B cell (primary cell): ENCODE results near the gene TRAM2. TPM values are rescaled to one million over a fixed set of nuclear protein-coding genes. Genes with fewer than 3 reads are reported as not detected.

Experiments used
- ATAC-seq: fragments of 200-7000 bp; cut with Tn5 transposase; one replicate; pipeline ENCODE4 v1.10.0; 2021; ENCODE audit warnings: low read depth, mild to moderate bottlenecking, moderate number of reproducible peaks, moderate library complexity
- CTCF ChIA-PET: fragments of 350-600 bp; sonication (Branson Sonifier 250); formaldehyde crosslinking; loops from one replicate; lab custom pipeline; 2021; ENCODE audit warnings: antibody characterized with exemption, inconsistent platforms; lab: Charles Lee
- POLR2A ChIA-PET: fragments of 350-600 bp; sonication (Branson Sonifier 250); formaldehyde crosslinking; loops from one replicate; lab custom pipeline; 2021; ENCODE audit warnings: antibody characterized with exemption; lab: Charles Lee
- DNase-seq: peaks from one replicate; pipeline ENCODE4 v3.0.0; 2013
- H2AFZ ChIP-seq: 2 replicates; pipeline ENCODE4 v1.6.1; 2012; ENCODE audit warnings: mild to moderate bottlenecking, low read depth, low read length; ENCODE audit not compliant: insufficient read depth, poor library complexity, severe bottlenecking
- H3K27ac ChIP-seq, 2 donors: 1 replicate in 1 of 2; 2 replicates in 1 of 2; pipeline ENCODE4 v1.5.1; 2012 to 2013; ENCODE audit warnings: low read length in 2 of 2, mild to moderate bottlenecking in 2 of 2, moderate library complexity in 1 of 2
- H3K27me3 ChIP-seq, 4 experiments: fragments of 200-600 bp in 1 of 4; sonication (generic) in 1 of 4; replicated peaks in 1 of 4; 1 replicate in 2 of 4; 2 replicates in 2 of 4; pipeline versions ENCODE4 v1.6.1 to v1.7.0; 2013 to 2016; ENCODE audit warnings: low read length in 3 of 4, mild to moderate bottlenecking in 2 of 4, mixed read lengths in 1 of 4, moderate library complexity in 1 of 4; ENCODE audit not compliant: insufficient read depth in 4 of 4, control insufficient read depth in 3 of 4; ENCODE audit errors: control extremely low read depth in 1 of 4
- H3K36me3 ChIP-seq, 2 experiments: replicated peaks in 1 of 2; 1 replicate in 1 of 2; 2 replicates in 1 of 2; pipeline versions ENCODE4 v1.6.1 to v1.7.1; 2013; ENCODE audit warnings: low read length in 1 of 2; ENCODE audit not compliant: insufficient read depth in 2 of 2, control insufficient read depth in 1 of 2; ENCODE audit errors: control extremely low read depth in 1 of 2, extremely low read depth in 1 of 2
- H3K4me1 ChIP-seq, 2 donors: fragments of 200-600 bp in 1 of 2; sonication (generic) in 1 of 2; 1 replicate in 1 of 2; 2 replicates in 1 of 2; pipeline versions ENCODE4 v1.5.1 to v1.6.1; 2013 to 2017; ENCODE audit warnings: low read length in 2 of 2; ENCODE audit not compliant: control insufficient read depth in 2 of 2, insufficient read depth in 2 of 2
- H3K4me2 ChIP-seq: replicated peaks from 2 replicates; pipeline ENCODE3; 2012; ENCODE audit warnings: mild to moderate bottlenecking, low read depth, low read length; ENCODE audit not compliant: poor library complexity, severe bottlenecking
- H3K4me3 ChIP-seq, 5 experiments: fragments of 200-600 bp in 1 of 5; sonication (generic) in 1 of 5; 1 replicate in 3 of 5; 2 replicates in 2 of 5; pipeline versions ENCODE4 v1.5.1 to v1.7.0; 2011 to 2016; ENCODE audit warnings: low read length in 4 of 5, mild to moderate bottlenecking in 4 of 5, low read depth in 2 of 5, control low read depth in 1 of 5, moderate library complexity in 1 of 5; ENCODE audit not compliant: insufficient read depth in 1 of 5; ENCODE audit errors: control extremely low read depth in 1 of 5, extremely low read depth in 1 of 5
- H3K79me2 ChIP-seq: fragments of 200-600 bp; sonication (generic); one replicate; pipeline ENCODE4 v1.6.0; 2016; ENCODE audit warnings: low read length; ENCODE audit not compliant: control insufficient read depth, insufficient read depth
- H3K9ac ChIP-seq: fragments of 200-600 bp; sonication (generic); 2 replicates; pipeline ENCODE4 v1.6.1; 2017; ENCODE audit warnings: mild to moderate bottlenecking, low read length, moderate library complexity
- H3K9me3 ChIP-seq, 3 donors: one replicate each; pipeline versions ENCODE4 v1.6.1 to v1.7.1; 2013; ENCODE audit warnings: low read length in 2 of 3; ENCODE audit not compliant: control insufficient read depth in 2 of 3, insufficient read depth in 1 of 3; ENCODE audit errors: control extremely low read depth in 1 of 3
- H4K20me1 ChIP-seq: 2 replicates; pipeline ENCODE4 v1.6.0; 2012; ENCODE audit warnings: mild to moderate bottlenecking, low read length; ENCODE audit not compliant: insufficient read depth, control insufficient read depth, poor library complexity, severe bottlenecking
- H3K27ac Mint-ChIP-seq: one replicate; pipeline ENCODE4 v1.8.0; 2021; ENCODE audit warnings: mixed read lengths
- H3K27me3 Mint-ChIP-seq: one replicate; pipeline ENCODE4 v1.8.0; 2021; ENCODE audit warnings: mixed read lengths
- H3K4me1 Mint-ChIP-seq: one replicate; pipeline ENCODE4 v1.8.0; 2021; ENCODE audit warnings: mixed read lengths
- H3K4me3 Mint-ChIP-seq: one replicate; pipeline ENCODE4 v1.8.0; 2021; ENCODE audit warnings: mixed read lengths
- H3K9me3 Mint-ChIP-seq: one replicate; pipeline ENCODE4 v1.8.0; 2022; ENCODE audit warnings: mixed read lengths; ENCODE audit not compliant: insufficient read depth
- CTCF ChIP-seq: fragments of 200-600 bp; IDR thresholded peaks from one replicate; pipeline ENCODE4 v1.8.0; 2022; ENCODE audit warnings: antibody characterized with exemption, mild to moderate bottlenecking
- EZH2 ChIP-seq: IDR thresholded peaks from 2 replicates; pipeline ENCODE4 v1.6.1; 2012; ENCODE audit warnings: borderline replicate concordance, low read depth, mild to moderate bottlenecking, moderate library complexity, low read length; ENCODE audit not compliant: insufficient read depth, poor library complexity, severe bottlenecking
- WGBS: methylation state at CpG from one replicate; pipeline ENCODE4 v1.1.5; 2013; ENCODE audit warnings: missing lambda C conversion rate; ENCODE audit not compliant: insufficient coverage; 5-methylcytosine and 5-hydroxymethylcytosine counted together
- intact Hi-C: fragments of 100-400 bp; cut with micrococcal nuclease; formaldehyde crosslinking; loops from one replicate; pipeline ENCODE4 v1.10.0; 2022
- polyA plus RNA-seq: library from polyadenylated mRNA; depleted of rRNA; stranded (reverse); fragments of >200 nt; gene quantifications from 2 replicates; pipeline ENCODE4 v1.2.3, GENCODE V29; 2012
- total RNA-seq, 2 donors: library from RNA; stranded (reverse); fragments of 120-200 nt in 1 of 2; gene quantifications; 1 replicate in 1 of 2; 2 replicates in 1 of 2; pipeline versions ENCODE4 v1.2.3 to v1.2.4, GENCODE V29; 2013 to 2022

The TRAM2 gene
- total and polyA plus RNA-seq, 2 donors (not counting 1 experiment from before 2014, with no cell fraction given), result 9.0 to 13.3 TPM

GRCh38 chr6:52500238-52501129 lies 76.4 kb downstream of the TRAM2 start:
- Mint-ChIP-seq H3K4me3 (no peak overlapping the region), H3K27me3 (no peaks in the 10 kb centered on the region), H3K9me3 (no peaks in the 10 kb centered on the region), H3K4me1 (peaks cover 41% of the 10 kb centered on the region), H3K27ac (peak overlapping the region; percentile 34)
- ATAC-seq (no peak), DNase-seq (no peak)
- TF ChIP-seq CTCF (no peak), EZH2 (no peak)
- ChIA-PET CTCF (interaction anchor here (0.6 to 6.6 kb wide), 4 partner anchors 76 to 215 kb away, joined by 3 to 38 read pairs (median 14); partner anchors contain the start of genes EFHC1 and MCM3), POLR2A (no interaction called here)
- no peak overlapping the region for H3K4me3 ChIP-seq
- no peaks in the 10 kb centered on the region for H3K79me2 ChIP-seq
- H4K20me1 ChIP-seq, result no peaks in the 10 kb centered on the region
- H3K4me1 ChIP-seq, result peaks cover 33 to 46% of the 10 kb centered on the region in 2 donors
- no peak overlapping the region for H3K27ac ChIP-seq
- no peaks in the 10 kb centered on the region for H3K27me3 ChIP-seq
- H3K9me3 ChIP-seq, result no peaks in the 10 kb centered on the region
- no peak overlapping the region for H3K9ac ChIP-seq
- 85% methylated on average over 5 of the region's 9 CpGs for WGBS
- H3K36me3 ChIP-seq, result peaks cover 0 to 15% of the 10 kb centered on the region in 2 experiments
- no peak overlapping the region for H3K4me2 ChIP-seq
- intact Hi-C loops, result no loop called here
- no peak overlapping the region for H2AFZ ChIP-seq
